Trophoblast cell (in vitro differentiated cells and primary cell): ENCODE results near the gene P2RY2.
A peak's percentile ranks its signal among the peaks of the same experiment; 100 is the strongest.

Source experiments
- DNase-seq, 2 donors: peaks; one replicate each; pipeline ENCODE4 v3.0.0-alpha.2; 2016
- H2AFZ ChIP-seq: 2 replicates; pipeline ENCODE4 v1.6.1; 2013; ENCODE audit warnings: low read length, moderate library complexity, mild to moderate bottlenecking; ENCODE audit not compliant: insufficient read depth, poor library complexity
- H2AK5ac ChIP-seq: 2 replicates; pipeline ENCODE4 v1.6.1; 2013; ENCODE audit warnings: mild to moderate bottlenecking, low read length
- H2BK120ac ChIP-seq: 2 replicates; pipeline ENCODE4 v1.6.1; 2013; ENCODE audit warnings: low read length, mild to moderate bottlenecking, moderate library complexity; ENCODE audit not compliant: insufficient read depth, poor library complexity
- H2BK12ac ChIP-seq: 2 replicates; pipeline ENCODE4 v1.6.1; 2013; ENCODE audit warnings: mild to moderate bottlenecking, low read length, moderate library complexity
- H2BK5ac ChIP-seq: 2 replicates; pipeline ENCODE4 v1.6.1; 2013; ENCODE audit warnings: low read length, low read depth, moderate library complexity, mild to moderate bottlenecking; ENCODE audit not compliant: poor library complexity
- H3K14ac ChIP-seq: 2 replicates; pipeline ENCODE4 v1.6.1; 2013; ENCODE audit warnings: mild to moderate bottlenecking, low read length
- H3K18ac ChIP-seq: 2 replicates; pipeline ENCODE4 v1.6.1; 2013; ENCODE audit warnings: mild to moderate bottlenecking, low read length
- H3K23ac ChIP-seq: 2 replicates; pipeline ENCODE4 v1.6.1; 2013; ENCODE audit warnings: low read length
- H3K27ac ChIP-seq: 2 replicates; pipeline ENCODE4 v1.5.1; 2013; ENCODE audit warnings: low read depth, mild to moderate bottlenecking, inconsistent platforms, low read length, moderate library complexity
- H3K27me3 ChIP-seq: 2 replicates; pipeline ENCODE4 v1.6.1; 2013; ENCODE audit warnings: inconsistent platforms, mild to moderate bottlenecking, low read length, moderate library complexity; ENCODE audit not compliant: insufficient read depth
- H3K36me3 ChIP-seq, 2 experiments: 1 replicate in 1 of 2; 2 replicates in 1 of 2; pipeline ENCODE4 v1.6.1; 2013; ENCODE audit warnings: low read length in 2 of 2, mild to moderate bottlenecking in 2 of 2, moderate library complexity in 1 of 2; ENCODE audit not compliant: insufficient read depth in 2 of 2, control insufficient read depth in 1 of 2
- H3K4ac ChIP-seq: 2 replicates; pipeline ENCODE4 v1.6.1; 2013; ENCODE audit warnings: low read depth, mild to moderate bottlenecking, low read length, moderate library complexity
- H3K4me1 ChIP-seq, 2 experiments: 1 replicate in 1 of 2; 2 replicates in 1 of 2; pipeline ENCODE4 v1.6.1; 2013; ENCODE audit warnings: low read length in 2 of 2, mild to moderate bottlenecking in 2 of 2, moderate library complexity in 1 of 2; ENCODE audit not compliant: insufficient read depth in 2 of 2, control insufficient read depth in 1 of 2
- H3K4me2 ChIP-seq: 2 replicates; pipeline ENCODE4 v1.6.1; 2013; ENCODE audit warnings: inconsistent platforms, mild to moderate bottlenecking, low read length, moderate library complexity
- H3K4me3 ChIP-seq: 2 replicates; pipeline ENCODE4 v1.5.1; 2013; ENCODE audit warnings: mild to moderate bottlenecking, low read depth, low read length, inconsistent platforms
- H3K79me1 ChIP-seq: one replicate; pipeline ENCODE4 v1.6.1; 2013; ENCODE audit warnings: low read length
- H3K79me2 ChIP-seq: 2 replicates; pipeline ENCODE4 v1.6.1; 2013; ENCODE audit warnings: low read length, mild to moderate bottlenecking; ENCODE audit not compliant: control insufficient read depth, insufficient read depth, poor library complexity
- H3K9ac ChIP-seq: 2 replicates; pipeline ENCODE4 v1.6.1; 2013; ENCODE audit warnings: mild to moderate bottlenecking, low read length
- H3K9me3 ChIP-seq: 2 replicates; pipeline ENCODE4 v1.6.1; 2013; ENCODE audit warnings: low read depth, mild to moderate bottlenecking, control low read depth, inconsistent platforms, low read length; ENCODE audit not compliant: insufficient read depth
- H4K12ac ChIP-seq: 2 replicates; pipeline ENCODE4 v1.6.1; 2013; ENCODE audit warnings: low read depth, mild to moderate bottlenecking, low read length, moderate library complexity
- H4K8ac ChIP-seq: 2 replicates; pipeline ENCODE4 v1.6.1; 2013; ENCODE audit warnings: low read depth, mild to moderate bottlenecking, low read length, moderate library complexity
- H4K91ac ChIP-seq: one replicate; pipeline ENCODE4 v1.6.1; 2013; ENCODE audit warnings: low read depth, mild to moderate bottlenecking, low read length, moderate library complexity
- WGBS: extraction: QIAGEN DNeasy Blood & Tissue Kit; methylation state at CpG from one replicate; pipeline ENCODE4 v1.1.7; 2013; ENCODE audit warnings: missing lambda C conversion rate; ENCODE audit not compliant: insufficient read length, insufficient coverage; ENCODE audit errors: extremely low coverage; 5-methylcytosine and 5-hydroxymethylcytosine counted together

Gene P2RY2

DNA sequence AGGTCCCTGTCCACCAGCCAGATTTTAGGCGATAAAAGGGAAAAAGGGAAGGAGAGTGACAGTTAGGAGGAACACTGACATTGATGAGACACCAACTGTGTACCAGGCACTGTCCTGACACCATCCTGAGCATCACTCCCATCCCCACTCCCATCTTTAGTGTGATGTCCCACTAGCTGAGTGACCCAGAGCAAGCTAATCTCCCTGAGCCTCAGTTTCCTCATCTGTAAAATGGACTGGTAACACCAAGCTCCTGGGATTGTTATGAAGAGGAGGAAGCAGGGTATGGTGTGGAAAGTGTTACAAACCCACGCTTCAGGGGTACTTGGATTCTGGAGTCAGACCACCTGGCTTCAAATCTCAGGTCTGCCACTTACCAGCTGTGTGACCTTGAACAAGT, 45.6 kb downstream of the P2RY2 start:
- no peak overlapping the region for H2AK5ac ChIP-seq
- H2BK12ac ChIP-seq, result no peak overlapping the region

DNA sequence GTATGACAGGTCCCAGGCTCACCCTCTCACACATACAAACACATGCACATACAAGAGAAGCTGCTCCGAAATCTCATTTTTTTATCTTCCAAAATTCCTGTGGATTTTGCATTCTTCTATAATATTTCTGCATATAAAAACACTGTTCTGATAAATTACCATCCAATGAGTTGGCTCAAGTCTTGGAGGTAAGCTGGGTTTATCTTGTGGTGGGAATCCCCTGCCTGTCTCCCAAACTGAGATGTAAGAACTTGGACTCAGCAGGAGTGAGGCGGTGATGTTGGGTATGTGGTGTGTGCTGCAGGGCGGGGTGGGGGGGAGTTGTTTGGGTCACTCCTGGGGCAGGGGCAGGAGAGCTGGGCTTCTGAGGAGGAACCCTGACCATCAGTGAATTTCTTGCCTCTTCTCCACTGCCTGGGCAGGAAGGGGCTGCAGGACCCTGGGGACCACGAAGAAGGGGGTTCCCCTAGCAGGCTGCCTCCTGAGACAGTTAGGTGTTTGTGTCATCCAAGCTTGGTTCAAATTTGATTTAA, 47.3 kb downstream of the P2RY2 start:
- peak overlapping the region; percentile 72 for H3K4me2 ChIP-seq
- H2BK12ac ChIP-seq, result no peak overlapping the region
- no peak overlapping the region for H2AFZ ChIP-seq
- H4K91ac ChIP-seq, result no peak overlapping the region
- H3K4ac ChIP-seq, result no peak overlapping the region
- peaks cover 35 to 36% of the 10 kb centered on the region in 2 experiments for H3K4me1 ChIP-seq
- no peak overlapping the region for H3K14ac ChIP-seq
- H2BK5ac ChIP-seq, result no peak overlapping the region
- H4K8ac ChIP-seq, result no peak overlapping the region
- no peak for DNase-seq
- no peaks in the 10 kb centered on the region for H3K27me3 ChIP-seq
- no peak overlapping the region for H3K23ac ChIP-seq
- peaks cover 18% of the 10 kb centered on the region for H3K79me1 ChIP-seq
- H2AK5ac ChIP-seq, result no peak overlapping the region
- WGBS, result no CpG with 5 or more reads among the region's 4 CpGs
- peak overlapping the region; percentile 70 for H3K4me3 ChIP-seq
- no peak overlapping the region for H3K9ac ChIP-seq
- peaks cover 11% of the 10 kb centered on the region for H3K79me2 ChIP-seq
- no peak overlapping the region for H3K27ac ChIP-seq
- H3K36me3 ChIP-seq, result no peaks in the 10 kb centered on the region
- no peaks in the 10 kb centered on the region for H3K9me3 ChIP-seq
- H2BK120ac ChIP-seq, result no peak overlapping the region
- no peak overlapping the region for H3K18ac ChIP-seq
- H4K12ac ChIP-seq, result no peak overlapping the region

More for the DNA sequence above, 45.6 kb downstream of the P2RY2 start:
- no peak overlapping the region for H4K12ac ChIP-seq
- H3K9ac ChIP-seq, result no peak overlapping the region
- H2BK5ac ChIP-seq, result no peak overlapping the region
- DNase-seq, result no peak
- no peak overlapping the region for H3K27ac ChIP-seq
- H2AFZ ChIP-seq, result no peak overlapping the region
- no peak overlapping the region for H3K14ac ChIP-seq
- no CpG with 5 or more reads among the region's 2 CpGs for WGBS
- no peak overlapping the region for H3K4me2 ChIP-seq
- H3K4ac ChIP-seq, result no peak overlapping the region
- H4K91ac ChIP-seq, result no peak overlapping the region
- H3K23ac ChIP-seq, result no peak overlapping the region
- H3K36me3 ChIP-seq, result no peaks in the 10 kb centered on the region
- H4K8ac ChIP-seq, result no peak overlapping the region
- H2BK120ac ChIP-seq, result no peak overlapping the region
- peaks cover 9% of the 10 kb centered on the region for H3K79me2 ChIP-seq
- no peaks in the 10 kb centered on the region for H3K9me3 ChIP-seq
- peaks cover 21 to 22% of the 10 kb centered on the region in 2 experiments for H3K4me1 ChIP-seq
- H3K4me3 ChIP-seq, result no peak overlapping the region
- peaks cover 9% of the 10 kb centered on the region for H3K79me1 ChIP-seq
- no peaks in the 10 kb centered on the region for H3K27me3 ChIP-seq
- no peak overlapping the region for H3K18ac ChIP-seq

DNA sequence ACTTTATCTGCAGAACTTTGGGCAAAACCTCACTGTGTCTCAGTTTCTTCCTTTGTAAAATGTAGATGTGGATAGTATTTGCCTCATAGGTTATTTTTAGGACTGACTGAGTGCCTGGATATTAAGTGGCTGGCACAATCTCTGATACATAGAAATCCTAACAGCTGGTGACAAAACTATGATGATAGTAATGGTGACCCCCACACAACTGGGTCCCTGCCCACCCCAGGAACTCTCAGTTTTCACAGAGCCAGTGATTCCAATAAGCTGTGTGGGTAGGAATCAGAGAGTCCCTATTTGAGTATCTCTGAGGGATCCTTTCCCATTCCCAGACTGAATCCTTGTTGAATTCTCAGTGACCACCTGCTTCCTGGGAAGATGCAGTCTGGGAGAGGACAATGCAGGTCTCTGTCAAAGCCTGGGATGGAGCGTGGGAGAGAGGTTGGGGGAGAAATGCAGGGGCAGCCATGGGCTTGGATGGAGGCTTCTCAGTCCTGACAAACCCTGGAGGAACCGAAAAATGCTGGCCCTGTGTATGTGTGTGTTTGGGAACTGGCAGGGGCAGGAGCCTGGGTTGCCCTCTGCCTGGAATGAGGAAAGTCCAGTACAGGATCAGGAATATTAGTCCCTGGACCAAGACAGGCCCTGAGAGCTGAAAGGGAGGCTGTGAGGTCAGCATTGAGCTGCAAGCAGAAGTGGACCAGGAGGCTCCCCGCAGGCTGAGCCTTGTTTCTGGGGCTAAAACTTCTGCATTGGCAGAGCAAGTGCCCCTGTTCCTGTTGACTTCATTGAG, 48.0 kb downstream of the P2RY2 start:
- no peak for DNase-seq
- WGBS, result no CpG with 5 or more reads among the region's 3 CpGs
- H2AK5ac ChIP-seq, result no peak overlapping the region

DNA sequence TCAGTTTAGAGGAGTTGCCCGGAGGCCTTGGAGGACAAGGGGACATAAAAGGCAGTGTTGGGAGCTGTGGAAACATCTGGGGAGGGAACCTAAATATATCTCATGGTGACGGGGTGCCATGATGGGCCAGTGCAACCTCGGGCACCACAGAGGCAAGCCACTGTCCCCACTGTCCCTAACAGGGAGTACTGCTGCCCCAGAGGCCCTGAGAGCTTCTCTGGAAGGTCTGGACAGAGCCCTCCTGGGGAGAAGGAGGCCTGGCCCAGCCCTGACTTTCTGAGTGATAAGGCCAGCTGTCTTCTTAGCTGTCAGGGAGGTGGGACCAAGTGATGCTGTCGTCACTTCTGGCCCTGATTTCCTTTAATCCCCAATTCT, 48.6 kb downstream of the P2RY2 start:
- peaks cover 28% of the 10 kb centered on the region for H3K79me1 ChIP-seq
- peak overlapping the region; percentile 5 for H3K4ac ChIP-seq
- no peak overlapping the region for H3K27ac ChIP-seq
- no peak overlapping the region for H2AFZ ChIP-seq
- no peak overlapping the region for H2BK5ac ChIP-seq
- no peak overlapping the region for H4K12ac ChIP-seq
- no peak overlapping the region for H4K8ac ChIP-seq
- no peak overlapping the region for H3K9ac ChIP-seq
- no peak overlapping the region for H3K4me3 ChIP-seq
- no peaks in the 10 kb centered on the region for H3K27me3 ChIP-seq
- no peak overlapping the region for H2AK5ac ChIP-seq
- H3K23ac ChIP-seq, result no peak overlapping the region
- WGBS, result no CpG with 5 or more reads among the region's 4 CpGs
- H2BK120ac ChIP-seq, result no peak overlapping the region
- H3K36me3 ChIP-seq, result no peaks in the 10 kb centered on the region
- DNase-seq, result no peak
- peaks cover 45% of the 10 kb centered on the region in 2 experiments for H3K4me1 ChIP-seq
- no peaks in the 10 kb centered on the region for H3K9me3 ChIP-seq
- peaks cover 15% of the 10 kb centered on the region for H3K79me2 ChIP-seq
- H3K18ac ChIP-seq, result no peak overlapping the region
- H4K91ac ChIP-seq, result no peak overlapping the region
- peak overlapping the region; percentile 5 for H3K14ac ChIP-seq
- H2BK12ac ChIP-seq, result no peak overlapping the region
- peak overlapping the region; percentile 40 for H3K4me2 ChIP-seq

More for the DNA sequence above, 48.0 kb downstream of the P2RY2 start:
- H4K12ac ChIP-seq, result no peak overlapping the region
- no peak overlapping the region for H3K9ac ChIP-seq
- no peak overlapping the region for H2AFZ ChIP-seq
- no peak overlapping the region for H4K8ac ChIP-seq
- H2BK120ac ChIP-seq, result no peak overlapping the region
- H3K18ac ChIP-seq, result no peak overlapping the region
- H3K9me3 ChIP-seq, result no peaks in the 10 kb centered on the region
- H3K4me1 ChIP-seq, result peaks cover 42 to 43% of the 10 kb centered on the region in 2 experiments
- no peaks in the 10 kb centered on the region for H3K36me3 ChIP-seq
- H2BK5ac ChIP-seq, result no peak overlapping the region
- H3K79me2 ChIP-seq, result peaks cover 15% of the 10 kb centered on the region
- H3K27ac ChIP-seq, result no peak overlapping the region
- H3K4me3 ChIP-seq, result no peak overlapping the region
- H3K4me2 ChIP-seq, result peak overlapping the region; percentile 40
- H4K91ac ChIP-seq, result no peak overlapping the region
- peak overlapping the region; percentile 5 for H3K4ac ChIP-seq
- H2BK12ac ChIP-seq, result no peak overlapping the region
- no peaks in the 10 kb centered on the region for H3K27me3 ChIP-seq
- peak overlapping the region; percentile 5 for H3K14ac ChIP-seq
- H3K23ac ChIP-seq, result no peak overlapping the region
- H3K79me1 ChIP-seq, result peaks cover 25% of the 10 kb centered on the region
